HG03159 (cell line): ENCODE measurements around the gene USH2A.

Source experiments
- ATAC-seq: cut with Tn5 transposase; IDR thresholded peaks from one replicate; pipeline ENCODE4 v1.9.1; 2021; ENCODE audit warnings: mild to moderate bottlenecking, moderate library complexity; ENCODE audit not compliant: unreplicated experiment

The USH2A gene

GRCh38 chr1:215971793-215972441 lies 451.3 kb downstream of the USH2A start:
- no peak for ATAC-seq

DNA sequence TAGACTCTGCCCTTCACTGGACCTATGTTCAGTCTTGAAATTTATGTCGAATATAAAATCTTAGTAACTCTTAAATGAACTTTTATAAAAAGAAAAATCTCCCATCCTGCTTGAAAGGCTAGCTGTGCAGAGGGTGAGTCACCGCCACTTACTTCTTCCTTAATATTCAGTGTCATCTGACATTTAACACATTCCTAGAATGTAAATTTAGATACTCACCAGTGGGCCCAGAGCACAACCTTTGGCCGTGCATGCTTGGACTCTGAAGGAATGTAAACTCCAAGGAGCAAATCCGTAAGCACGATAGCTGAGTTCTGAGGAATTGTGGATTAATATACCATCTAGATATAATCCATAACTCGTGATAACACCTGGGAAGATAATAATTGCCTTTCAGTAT lies 452.8 kb downstream of the USH2A start:
- ATAC-seq = no peak

DNA sequence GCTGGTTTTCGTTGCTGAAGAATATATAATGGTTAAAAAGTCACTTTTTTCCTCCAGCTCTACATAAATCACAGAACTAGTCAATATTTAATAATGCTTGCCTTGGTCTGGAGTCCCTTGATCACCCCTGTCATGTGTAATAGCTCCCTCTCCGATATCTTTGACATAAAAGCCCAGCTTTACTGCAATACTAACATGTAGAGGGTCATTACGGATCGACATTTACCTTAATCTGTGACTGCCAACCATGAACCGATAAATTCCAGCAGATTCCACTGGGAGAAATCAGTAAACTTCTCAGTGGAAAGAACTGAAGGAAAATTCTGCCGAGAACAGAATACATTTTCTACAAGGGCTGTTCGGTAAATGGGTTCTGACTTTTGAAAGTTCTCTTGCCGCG lies 459.6 kb downstream of the USH2A start:
- ATAC-seq = no peak

DNA sequence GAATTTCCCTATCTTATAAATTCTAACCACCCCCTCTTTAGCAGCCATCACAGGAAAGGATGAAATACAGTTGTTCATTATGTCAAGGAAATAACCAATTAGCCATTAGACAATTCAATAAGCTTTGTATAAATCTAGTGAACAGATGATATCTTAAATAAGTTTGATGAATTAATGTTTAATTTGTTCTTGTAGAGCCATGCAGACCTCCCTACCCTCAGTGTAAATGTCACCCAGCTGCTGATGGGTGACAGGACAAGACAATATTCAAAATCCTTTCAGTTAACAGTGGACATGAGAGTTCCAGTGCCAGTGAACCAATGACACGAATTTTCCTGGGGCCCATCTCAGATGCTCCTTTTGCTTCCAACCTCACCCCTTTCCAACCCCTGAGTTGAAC lies 460.2 kb downstream of the USH2A start:
- no peak for ATAC-seq

DNA sequence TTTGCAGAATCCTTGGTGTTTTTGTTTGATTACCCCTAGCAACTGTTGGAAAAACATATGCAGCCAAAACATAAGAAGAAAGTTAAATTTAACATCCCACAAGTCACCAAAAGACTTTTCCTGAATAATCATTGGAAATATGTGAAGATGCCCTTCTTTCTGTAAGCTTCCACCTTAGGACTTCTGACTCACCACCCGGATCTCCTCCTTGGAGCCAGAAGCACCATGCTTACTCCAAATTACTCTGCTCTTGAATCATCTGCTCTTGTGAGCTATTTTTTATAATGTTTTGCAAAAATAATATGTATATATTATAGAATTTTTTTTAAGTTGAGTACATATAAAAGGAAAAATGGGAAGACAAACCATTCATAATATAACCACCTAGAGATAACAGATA lies 464.4 kb downstream of the USH2A start:
- ATAC-seq = no peak

GRCh38 chr1:215957663-215958062 lies 465.6 kb downstream of the USH2A start:
- ATAC-seq = no peak

DNA sequence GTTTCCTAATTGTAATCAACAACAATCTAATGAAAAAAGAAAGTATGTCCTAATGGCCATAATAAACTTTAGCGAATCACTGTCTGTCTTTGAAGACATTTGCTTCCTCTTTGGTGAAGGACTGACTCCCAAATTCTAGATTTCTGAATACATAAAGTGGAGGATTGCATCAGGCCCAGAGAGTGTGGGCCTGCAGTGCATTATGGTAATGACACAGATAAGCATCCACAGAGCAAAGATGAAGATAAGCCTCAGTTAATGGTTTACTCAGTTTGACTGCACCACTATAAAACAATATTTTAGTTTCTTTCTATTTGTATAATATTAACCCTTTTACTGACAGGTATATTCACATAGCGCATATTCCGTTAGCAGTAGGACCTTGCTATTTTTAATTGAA lies 490.7 kb downstream of the USH2A start:
- no peak for ATAC-seq

DNA sequence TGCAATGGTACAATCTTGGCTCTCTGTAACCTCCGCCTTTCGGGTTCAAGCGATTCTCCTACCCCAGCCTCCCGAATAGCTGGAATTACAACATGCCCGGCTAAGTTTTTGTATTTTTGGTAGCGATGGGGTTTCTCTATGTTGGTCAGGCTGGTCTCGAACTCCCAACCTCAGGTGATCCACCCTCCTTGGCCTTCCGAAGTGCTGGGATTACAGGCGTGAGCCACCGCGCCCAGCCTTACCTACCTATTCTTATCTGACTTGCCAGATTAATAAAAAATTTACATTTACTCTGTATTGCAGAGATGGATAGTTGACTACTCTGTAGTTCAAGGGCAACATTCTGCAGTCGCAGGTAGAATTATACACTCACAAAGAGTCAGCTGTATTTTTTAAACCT lies 496.6 kb downstream of the USH2A start:
- ATAC-seq = no peak

DNA sequence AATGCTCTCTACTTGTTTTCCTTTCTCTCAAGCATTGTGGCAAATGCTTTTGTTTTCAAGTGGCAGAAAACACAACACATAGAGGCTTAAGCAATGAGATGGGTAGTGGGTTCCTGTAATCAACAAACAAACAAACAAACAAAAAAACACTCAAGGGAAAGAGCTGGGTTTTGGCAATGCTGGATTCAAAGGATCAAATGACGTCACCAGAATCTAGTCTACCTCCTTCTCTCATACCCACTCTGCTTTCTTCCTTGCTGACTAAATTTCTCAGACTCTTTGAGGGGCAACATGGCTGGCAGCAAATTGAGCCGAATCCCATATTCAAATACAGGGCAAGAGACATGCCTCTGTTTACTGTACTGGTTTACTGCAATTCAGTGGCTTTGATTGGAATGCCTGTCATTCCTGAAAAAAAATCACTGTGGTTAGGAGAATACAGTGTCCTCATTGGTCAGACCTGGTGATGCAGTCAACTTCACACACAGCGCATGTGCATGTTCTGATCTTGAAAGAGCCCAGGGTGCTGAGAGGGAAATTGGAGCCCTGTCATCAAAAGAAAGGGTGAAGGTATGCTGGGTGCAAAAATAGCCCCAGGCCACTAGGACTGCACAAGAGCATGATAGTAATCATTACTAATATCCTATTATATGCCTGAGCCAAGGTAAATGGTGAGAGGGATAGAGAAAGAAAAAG lies 500.0 kb downstream of the USH2A start:
- no peak for ATAC-seq

GRCh38 chr1:215911406-215911968 lies 511.8 kb downstream of the USH2A start:
- no peak for ATAC-seq

- no peak for ATAC-seq
Observed at GRCh38 chr1:215905493-215906115, 517.6 kb downstream of the USH2A start.

- no peak for ATAC-seq
Observed at GRCh38 chr1:215900684-215901083, 522.6 kb downstream of the USH2A start.

GRCh38 chr1:215899901-215900300 lies 523.3 kb downstream of the USH2A start:
- no peak for ATAC-seq

GRCh38 chr1:215895893-215896292 lies 527.4 kb downstream of the USH2A start:
- ATAC-seq = no peak

GRCh38 chr1:215895276-215895675 lies 528.0 kb downstream of the USH2A start:
- ATAC-seq = no peak

DNA sequence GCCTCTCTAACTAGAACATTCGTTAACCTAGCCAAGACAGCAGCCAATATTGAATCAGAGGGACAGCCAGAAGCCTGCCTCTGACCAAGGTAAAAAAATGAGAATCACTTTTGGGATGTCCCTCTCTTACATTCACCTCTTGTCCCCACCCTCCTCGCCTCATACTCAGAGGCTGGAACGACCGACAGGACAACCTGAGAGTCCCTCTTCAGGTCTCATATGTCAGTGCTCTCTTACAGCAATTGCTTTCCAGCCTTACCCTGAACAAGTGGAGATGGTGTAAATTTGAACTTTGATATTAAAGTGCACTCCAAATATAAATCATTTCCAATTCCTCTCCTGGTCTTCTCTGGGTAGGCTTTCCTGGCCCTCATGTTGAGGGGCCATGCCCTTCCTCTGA lies 528.6 kb downstream of the USH2A start:
- no peak for ATAC-seq

DNA sequence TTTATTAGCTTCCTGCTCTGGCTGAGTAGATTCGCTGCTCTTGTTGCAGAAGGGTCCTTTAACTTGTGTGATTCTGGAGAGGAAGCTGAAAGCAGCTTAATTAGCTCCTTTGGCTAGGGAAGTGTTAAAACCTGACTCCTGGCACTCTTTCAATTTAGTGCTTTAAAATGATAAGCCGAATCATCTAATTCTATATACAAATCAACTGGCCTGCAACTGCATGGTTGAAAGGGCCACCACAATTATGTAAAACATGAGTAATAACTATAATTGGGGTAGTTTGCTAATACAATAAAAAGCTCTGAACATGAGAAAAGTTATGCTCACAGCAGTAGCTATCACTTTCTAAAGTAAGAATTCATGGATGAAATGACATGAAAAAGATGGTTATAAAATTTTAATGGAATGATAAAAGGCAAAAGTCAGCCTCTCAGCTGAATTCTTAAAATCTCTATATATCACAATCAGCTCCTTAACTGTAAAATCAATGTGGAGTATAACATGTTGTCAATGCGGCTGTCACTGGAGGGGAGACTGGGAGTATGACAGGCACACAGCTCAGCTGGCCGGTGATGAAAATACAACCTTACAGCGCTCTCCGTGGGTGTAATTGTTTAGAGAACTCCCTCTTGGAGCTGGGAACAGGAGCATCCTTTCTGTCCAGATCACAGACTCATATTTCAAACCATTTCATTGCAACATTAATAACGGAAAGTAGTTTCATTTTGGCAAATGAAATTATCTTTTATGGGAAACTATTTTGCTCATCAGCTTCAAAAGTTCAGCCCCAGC lies 531.8 kb downstream of the USH2A start:
- ATAC-seq = no peak

DNA sequence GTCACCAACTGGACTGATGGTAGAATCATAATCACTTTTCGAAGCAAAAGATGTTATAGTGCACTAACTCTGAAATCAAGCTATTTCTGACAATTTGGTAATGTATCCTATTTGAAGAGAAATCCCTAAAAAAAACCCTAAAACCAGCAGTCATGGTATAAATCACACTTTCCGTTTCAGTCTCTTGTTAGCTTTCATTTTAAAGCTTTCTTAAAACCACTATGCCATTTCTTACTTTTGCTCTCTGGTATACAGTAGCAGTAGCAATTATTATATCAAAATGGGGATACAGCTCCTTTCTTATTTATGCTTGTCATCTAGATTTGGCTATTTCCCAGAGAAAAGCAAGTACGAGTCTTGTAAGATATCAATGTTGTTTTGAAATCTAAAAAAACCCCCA lies 532.8 kb downstream of the USH2A start:
- ATAC-seq = peak; percentile 38

DNA sequence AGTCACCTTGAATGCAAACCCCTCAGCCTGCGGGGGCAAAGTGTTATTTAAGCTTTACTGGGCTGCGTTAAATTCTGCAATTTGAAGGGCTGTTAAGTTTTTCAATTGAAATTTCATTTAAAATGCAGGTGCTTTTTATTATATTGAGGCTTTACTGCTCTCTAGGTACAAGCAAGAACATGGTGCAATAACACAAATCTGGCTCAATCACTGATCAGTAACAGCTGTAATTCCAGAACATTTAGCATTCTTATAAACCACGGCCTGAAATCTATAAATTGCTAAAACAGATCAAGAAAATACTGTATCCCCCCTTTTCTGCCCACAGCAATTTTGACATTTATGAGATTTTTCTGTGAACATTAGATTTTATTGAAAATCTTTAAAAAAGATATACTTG lies 533.4 kb downstream of the USH2A start:
- ATAC-seq = no peak

GRCh38 chr1:215888159-215888558 lies 535.1 kb downstream of the USH2A start:
- no peak for ATAC-seq

- ATAC-seq = no peak
Observed at GRCh38 chr1:215887627-215888026, 535.6 kb downstream of the USH2A start.
